ENCODE data around the gene PRKG1.

PRKG1 gene

DNA sequence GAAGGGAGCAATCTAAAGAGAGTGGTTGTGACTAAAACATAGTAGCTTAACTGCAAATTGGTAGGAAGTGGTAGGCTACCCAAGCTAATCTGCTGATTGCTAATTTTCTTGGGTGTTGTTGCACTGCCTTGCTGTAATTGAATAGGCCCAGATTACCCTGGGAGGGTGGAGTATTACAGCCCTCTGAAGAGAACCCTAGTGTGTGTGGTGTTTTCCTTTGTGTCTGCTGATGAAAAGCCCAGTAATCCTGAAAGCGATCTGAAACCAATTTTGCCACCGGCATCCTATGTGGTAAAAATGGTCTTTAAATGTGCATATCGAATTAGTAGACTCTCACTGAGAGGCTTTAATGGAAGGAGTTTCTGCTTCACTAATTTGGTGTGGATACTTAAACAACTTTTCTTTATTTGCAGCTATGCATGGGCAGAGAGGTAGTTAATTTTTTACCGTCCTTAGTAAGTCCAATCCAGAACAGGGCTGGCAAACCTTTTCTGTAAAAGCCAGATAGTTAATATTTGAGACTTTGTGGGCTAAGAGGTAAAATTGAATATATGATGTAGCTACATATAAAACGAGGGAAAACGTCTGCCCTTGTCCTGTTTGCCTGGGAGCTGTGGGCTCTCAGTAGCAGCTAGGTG lies 532.7 kb downstream of the PRKG1 start:
- DNase-seq (ENCODE audit: low read depth): no peak

DNA sequence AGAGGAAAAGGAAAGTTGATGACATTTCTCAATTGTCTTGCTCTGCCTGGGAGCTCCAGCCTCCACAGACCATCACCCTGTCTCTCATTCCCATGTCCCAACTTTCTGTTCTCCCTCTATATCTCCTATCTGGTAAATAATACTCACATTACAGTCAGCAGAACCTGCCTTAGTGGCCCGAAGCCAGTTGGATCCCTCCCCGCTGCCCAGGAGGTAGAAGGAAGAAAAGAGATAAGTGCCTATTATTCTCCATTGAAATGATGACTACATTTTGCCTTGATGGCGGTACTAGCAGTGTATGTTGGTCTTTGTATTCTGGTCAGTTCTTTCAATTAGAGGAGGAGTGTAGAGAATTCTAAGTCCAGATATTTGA lies 533.2 kb downstream of the PRKG1 start:
- no peak for DNase-seq (ENCODE audit: low read depth)

DNA sequence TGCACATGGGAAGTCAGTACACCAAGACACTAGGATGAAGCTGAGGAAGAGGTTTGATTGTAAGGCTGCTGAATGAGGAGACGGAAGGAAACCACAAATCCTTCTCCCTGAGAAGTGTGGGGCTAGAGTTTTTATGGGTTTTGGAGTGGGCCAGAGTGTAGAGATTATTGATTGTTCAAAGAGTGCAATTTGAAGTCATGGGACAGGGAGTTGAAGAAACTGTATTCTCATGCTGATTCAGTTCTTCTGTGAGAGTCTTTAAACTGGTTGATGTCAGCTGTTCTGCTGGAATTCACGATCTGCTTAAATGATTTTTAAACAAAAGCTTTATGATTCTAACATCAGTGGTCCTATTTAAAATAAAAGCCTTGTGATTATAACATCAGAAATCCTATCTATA lies 533.9 kb downstream of the PRKG1 start:
- DNase-seq (ENCODE audit: low read depth): no peak

DNA sequence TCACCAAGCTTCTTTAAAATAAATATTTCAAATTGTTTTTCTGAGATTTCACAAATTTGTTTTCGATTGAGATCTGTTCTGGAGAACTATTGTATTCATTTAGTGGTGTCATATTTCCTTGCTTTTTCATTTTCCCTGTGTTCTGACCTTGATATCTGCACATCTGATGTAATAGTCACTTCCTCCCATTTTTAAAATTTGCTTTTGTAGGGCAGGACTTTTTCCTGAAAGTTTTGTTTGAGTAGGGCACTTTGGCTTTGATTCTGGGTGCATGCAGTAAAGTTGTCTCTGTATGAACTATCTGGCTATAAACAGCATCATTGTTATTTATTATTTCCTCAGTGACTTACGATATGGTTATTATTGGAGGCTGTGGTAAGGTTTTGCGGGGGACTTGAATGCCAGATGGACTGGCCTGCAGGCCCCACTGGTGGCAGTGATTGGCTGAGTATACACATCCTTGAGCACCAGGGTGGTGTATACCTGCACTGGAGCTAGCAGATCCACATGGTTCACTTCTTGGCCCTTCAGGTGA lies 541.5 kb downstream of the PRKG1 start:
- DNase-seq (ENCODE audit: low read depth): no peak

DNA sequence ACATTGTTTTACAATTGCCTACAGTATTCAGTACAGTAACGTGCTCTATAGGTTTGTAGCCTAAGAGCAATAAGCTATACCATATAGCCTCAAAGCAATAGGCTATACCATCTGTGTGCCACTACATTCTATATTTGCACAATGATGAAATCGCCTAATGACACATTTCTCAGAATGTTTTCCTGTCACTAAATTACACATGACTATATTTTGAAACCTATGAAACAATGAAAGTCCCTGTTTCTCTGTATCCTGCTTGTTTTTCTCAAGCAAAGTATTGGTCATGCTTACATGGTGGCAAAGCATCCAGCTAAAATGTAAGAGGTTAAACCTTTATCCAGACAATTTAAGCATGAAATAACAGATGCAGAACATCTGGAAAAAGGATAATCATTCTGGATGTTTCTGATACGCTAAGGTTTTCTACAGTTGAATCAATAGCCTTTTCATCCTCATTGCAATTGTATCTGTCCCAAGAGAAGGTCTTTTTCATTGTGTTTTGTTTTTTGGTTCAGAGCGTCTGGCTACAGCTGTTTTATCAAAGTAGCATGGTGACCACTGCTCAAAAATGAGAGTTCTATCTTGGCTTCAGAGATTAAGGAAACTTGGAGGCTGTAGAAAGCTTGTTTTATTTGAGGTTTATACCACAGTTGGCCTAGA lies 543.4 kb downstream of the PRKG1 start:
- no peak for DNase-seq (ENCODE audit: low read depth)

DNA sequence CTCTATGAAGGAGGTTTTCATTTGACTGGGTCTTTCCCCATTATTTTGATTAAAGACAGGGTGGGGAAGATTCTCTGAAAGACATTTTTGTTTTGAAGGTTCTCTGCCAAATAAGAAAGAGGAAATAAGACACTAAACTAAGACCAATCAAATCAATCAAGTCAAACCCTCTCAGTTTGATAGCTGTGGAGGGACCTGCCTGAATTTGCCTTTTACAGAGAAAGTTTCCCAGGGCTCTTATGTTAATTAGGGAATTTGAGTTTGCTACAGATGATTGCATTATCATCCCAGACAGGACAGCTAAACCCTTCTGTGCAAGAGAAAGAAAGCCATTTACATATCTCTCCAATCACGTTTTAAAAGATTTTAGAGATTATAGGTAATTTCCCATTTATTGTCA lies 545.1 kb downstream of the PRKG1 start:
- no peak for DNase-seq (ENCODE audit: low read depth)

DNA sequence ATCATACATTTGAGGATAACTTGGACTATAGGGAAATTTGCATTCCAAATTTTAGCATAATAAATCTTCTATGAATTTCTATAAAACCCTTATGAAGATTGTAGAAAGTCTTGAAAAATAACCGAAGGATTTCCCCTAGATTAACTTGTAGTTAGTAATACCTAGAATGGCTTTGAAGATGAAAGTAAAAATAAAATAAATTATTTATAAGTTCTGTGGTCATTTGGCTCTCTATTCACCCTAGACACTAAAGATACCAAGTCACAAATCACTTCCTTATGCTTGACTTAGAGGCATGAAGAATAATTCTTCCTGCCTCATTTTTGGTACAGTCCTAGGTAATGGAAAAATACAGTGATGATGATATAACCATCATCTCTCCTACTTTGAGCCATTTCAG lies 545.8 kb downstream of the PRKG1 start:
- no peak for DNase-seq (ENCODE audit: low read depth)

DNA sequence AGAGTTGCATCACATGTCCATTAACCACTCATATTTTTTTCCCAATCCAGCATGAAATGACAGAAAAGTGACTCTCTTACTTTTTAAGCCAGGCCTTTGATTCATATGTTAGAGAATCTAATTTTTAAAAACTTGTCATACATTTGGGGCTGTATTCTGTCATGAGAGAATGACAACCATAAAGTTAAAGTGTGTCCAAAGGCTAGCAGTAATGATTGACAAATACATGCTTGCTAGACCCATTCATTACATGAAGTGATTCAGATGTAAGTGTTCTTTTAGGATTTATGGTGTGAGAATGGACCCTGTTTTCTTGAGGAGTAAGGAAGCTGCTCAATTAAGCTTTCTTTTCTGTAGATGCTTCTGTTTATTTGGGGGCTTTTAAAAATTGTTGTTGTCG lies 549.7 kb downstream of the PRKG1 start:
- DNase-seq (ENCODE audit: low read depth): no peak

DNA sequence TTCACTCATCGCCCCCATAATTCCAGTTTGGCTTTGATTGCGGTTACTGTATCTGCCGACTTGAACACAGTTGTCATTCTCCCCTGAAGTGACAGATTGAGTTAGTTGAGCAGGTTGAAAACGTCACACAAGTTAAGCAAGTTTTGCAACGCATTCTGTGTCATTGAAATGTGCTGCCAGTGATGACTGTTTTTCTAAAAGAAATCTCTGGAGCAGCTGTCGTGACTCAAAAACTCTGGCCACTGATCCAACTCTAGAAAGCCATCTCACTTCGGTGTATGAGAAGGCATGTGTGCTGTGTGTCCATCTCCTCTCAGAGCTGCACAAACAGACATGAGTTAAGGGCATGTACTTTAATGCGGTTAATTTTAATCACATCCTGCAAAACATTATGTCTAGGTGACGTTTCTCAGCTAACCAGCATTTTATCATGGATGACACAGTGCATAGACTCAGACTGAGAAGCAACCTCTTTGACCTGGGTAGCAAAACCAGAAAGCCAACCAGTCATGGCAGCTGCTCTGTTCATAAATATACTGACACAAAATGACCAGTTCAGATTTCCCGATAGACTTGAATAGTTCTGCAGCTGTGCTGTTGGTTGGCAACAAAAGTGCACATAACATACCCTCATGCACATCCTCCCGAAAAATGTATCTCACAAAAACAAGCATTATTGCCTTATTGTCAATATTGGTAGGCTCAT lies 555.8 kb downstream of the PRKG1 start:
- no peak for DNase-seq (ENCODE audit: low read depth)

DNA sequence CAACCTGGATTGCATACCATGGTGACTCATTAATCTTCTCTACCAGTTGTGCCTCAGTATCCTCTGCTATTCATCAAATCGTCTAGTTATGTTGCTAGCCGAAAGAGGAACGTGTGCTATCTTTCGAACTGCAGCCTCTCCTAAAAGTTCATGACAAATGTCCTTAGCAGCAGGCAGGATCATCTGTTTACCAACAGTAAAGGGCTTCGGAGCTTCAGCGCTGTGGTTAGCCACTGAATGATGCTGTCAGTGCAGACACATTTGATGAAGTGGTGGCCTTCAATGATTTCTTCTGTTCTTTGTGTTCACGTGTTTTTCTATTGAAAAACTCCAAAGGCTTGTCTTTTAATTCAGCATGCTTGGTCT lies 556.3 kb downstream of the PRKG1 start:
- DNase-seq (ENCODE audit: low read depth): no peak

DNA sequence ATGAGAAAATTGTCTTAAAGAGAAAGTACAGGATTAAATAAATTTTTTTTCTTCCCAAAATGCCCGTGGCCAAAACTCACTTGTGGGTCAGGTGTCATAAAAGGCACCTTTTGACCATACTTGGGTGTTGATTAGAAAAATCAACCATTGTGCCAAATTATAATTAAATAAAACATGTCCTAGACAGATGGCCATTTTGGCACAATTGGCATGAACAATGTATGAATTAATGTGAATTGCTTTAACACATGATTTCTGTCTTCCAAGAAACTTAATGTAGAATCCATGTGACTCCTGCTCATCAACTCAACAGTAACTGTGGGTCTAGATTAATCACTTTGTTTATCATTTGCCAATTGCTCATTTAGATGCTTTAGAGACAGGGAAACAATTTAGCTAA lies 561.1 kb downstream of the PRKG1 start:
- DNase-seq (ENCODE audit: low read depth): no peak

DNA sequence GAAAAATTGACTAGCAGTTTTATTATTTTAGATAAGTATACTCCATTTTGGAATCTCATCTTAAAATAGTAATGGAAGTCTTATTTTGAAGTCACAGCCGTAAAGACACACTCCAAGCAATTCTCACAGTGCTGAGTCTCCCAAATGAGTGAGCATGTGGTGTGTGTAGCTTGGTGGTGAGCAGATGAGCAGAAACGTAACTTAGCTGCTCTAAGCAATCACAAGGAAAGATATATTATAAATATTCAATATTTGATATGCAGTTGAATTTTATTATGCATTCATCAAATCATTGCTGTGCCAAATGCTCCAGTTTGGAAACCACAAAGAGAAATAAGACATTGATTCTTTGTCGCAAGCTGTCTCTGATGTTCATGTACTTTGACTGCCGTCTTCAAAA lies 563.9 kb downstream of the PRKG1 start:
- DNase-seq (ENCODE audit: low read depth): no peak

DNA sequence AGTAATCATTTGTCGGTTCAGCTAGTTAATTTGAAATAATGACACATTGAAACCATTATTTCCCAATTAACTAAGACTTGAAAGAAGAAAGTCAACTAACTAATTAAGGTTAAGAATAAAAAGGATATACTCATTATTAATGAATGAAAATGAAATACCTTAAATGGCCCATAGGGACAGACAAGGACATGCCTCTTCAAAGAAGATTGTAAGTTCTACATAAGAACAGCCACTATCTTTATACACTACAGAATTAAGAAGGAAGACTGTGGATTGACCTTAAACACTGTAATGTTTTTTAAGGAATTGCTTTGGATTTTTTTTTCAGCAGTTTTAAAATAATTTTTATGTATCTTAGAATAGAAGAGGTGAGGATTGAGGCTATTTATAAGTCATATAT lies 564.5 kb downstream of the PRKG1 start:
- no peak for DNase-seq (ENCODE audit: low read depth)

DNA sequence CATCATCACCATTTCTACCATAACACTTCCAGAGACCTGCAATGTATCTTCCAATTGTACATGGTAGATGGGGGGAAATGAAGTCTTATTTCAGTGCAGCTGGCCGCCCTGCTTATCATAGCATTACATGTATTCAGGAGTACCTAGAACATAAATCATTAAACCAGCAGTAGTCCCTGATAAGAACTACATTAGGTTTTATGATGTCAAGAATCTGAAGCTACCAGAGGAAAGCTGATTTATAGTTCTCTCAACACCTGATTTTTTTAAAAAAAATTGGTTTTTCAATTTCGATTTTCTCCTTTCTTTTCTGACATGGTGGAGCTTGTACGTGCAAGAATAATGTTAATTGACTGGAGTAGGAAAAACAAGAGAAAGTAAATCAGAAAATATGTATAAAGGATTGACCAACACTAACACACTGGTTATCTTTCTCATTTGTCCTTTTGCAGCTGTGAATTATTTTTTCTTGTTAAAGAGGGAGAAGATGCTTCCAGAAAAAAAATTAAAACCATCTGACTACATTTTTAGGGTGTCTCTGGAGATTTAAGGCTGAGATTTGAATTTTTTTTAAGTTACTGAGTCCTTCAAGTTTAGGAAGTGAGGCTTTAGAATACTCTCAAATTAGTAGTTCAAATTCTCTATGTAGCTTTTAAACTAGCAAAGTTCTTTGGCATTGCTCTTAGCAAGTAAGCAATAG lies 566.0 kb downstream of the PRKG1 start:
- DNase-seq (ENCODE audit: low read depth): no peak

DNA sequence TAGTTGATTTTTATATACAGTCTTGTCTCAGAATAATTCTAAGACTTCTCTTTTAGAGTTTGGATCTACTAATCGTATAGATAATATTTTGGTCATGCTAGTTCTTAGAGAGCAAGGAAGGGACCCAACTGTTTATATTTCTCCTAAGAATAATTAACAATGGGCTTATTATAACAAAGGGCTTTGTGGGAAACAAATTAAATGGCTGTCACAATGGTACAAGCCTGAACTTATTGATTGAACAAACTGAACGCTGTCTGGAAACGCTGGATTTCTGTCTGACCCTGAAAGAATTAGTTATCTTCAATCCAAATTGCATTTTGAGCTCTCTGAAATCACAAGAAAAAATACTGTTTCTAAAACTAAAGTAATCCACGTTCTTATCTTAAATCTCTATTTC lies 568.3 kb downstream of the PRKG1 start:
- DNase-seq (ENCODE audit: low read depth): no peak

DNA sequence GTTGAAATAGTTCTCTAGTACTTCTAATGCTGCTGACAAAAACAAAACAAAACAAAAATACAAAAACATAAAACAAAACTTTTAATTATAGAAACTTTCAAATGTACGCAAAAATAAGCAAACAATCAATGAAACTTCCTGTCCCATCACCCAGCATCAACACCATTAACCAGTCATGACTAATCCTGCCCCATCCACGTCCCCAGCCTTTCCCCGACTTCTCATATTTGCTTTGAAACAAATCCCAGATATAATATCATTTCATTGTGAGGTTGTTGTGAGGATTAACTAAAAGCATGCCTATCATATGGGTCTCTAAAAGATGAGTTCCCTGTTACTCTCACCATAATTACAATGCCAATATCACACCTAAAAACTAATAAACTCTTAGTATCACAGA lies 569.4 kb downstream of the PRKG1 start:
- DNase-seq (ENCODE audit: low read depth): no peak

DNA sequence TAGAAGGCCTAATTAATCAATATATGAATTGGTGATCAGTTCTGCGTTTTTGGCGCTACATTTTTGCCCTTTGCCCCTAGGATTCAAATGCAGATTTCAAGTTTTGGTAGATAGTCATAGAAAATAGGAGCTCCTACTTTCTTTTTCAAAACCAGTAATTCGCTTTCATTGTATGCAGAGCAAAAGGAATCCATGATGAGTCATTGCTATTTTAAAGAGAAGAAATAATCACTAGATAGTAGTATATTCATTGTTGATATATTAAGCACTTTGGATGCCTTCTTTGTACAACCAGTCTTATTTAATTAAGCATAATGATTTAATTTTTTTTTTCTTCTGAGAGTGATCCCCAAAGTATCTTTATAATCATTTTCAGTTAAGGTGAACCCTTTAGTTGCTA lies 574.8 kb downstream of the PRKG1 start:
- no peak for DNase-seq (ENCODE audit: low read depth)

DNA sequence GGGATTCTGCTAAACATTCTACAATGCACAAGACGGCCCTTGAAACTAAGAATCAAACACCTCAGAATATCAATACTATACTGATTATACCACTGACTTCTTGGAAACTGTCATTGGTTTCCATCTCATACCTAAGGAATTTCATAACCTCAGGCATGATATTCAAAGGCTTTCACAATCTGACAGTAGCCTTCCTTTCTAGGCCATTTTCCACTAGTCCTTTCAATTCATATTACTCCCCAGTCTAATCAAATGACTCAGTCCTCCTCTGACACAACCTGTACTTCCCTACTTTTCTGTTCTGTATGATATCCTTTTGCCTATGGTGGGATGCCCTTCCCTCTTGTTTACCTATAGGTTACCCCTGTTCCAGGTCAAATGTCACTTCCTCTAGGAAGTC lies 576.8 kb downstream of the PRKG1 start:
- no peak for DNase-seq (ENCODE audit: low read depth)

DNA sequence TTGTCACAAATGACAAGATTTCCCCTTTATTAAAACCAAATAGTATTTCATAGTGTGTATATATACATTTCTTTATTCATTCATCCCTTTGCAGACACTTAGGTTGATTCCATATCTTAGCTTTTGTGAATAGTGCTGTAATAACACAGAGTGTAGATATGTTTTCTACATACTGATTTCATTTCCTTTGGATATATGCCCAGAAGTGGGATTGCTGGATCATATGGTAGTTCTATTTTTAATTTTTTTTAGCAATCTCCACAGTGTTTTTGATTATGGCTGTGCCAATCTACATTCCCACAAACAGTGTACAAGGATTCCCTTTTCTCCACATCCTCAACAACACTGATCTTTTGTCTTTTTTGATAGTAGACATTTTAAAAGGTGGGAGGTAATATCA lies 578.7 kb downstream of the PRKG1 start:
- DNase-seq (ENCODE audit: low read depth): no peak

DNA sequence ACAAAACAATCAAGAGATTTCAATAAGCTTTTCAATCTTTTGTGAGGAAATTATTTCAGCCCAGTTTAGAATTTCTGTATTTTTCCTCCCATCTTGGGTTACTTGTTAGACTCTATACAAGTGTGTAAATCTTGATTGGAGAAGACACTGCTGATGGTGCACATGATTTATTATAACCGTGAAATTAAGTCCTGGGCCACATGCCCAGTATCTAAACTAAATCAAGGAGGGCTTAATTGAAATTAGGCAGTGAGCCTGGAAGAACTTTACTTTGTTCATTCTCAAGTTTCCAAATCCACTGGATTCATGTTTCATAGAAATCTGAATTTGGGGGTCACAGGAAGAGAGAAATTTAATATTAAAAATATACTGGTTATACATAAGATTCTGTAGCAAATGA lies 580.6 kb downstream of the PRKG1 start:
- DNase-seq (ENCODE audit: low read depth): no peak

DNA sequence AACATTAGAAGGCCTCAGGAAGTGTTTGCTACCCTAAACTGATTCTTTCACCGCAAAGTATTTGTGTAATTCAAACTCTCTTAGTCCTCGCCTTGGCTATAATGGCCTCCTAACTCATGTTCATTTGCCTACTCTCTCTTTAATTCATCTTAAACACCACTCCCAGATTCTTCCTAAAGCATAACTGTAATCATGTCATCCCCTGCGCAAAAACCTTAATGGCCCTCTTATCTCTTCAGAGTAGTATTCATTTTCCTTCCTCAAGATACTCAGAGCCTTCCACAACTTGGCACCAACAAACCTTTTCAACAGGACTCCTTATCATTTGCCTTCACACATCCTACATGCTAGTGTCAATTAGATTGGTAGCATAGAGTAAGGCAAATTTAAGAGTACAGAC lies 582.2 kb downstream of the PRKG1 start:
- no peak for DNase-seq (ENCODE audit: low read depth)

DNA sequence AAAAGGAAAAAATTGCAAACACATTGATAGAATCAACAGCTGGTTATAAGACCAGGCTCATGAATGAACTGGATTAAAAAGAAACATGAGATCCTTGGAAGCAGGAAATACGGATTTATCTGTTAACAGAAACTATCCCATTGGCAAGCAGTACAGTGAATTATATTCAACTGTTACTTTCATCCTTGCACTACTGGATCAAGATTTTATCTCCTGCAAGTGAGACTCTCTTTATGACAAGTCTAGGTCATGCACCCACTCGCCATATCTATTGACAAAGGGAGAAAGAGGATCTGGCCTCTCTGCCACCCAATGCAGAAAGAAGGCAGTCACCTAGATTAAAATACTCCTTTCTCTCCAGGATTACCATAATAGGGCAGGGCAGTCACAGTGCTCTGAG lies 583.7 kb downstream of the PRKG1 start:
- no peak for DNase-seq (ENCODE audit: low read depth)

DNA sequence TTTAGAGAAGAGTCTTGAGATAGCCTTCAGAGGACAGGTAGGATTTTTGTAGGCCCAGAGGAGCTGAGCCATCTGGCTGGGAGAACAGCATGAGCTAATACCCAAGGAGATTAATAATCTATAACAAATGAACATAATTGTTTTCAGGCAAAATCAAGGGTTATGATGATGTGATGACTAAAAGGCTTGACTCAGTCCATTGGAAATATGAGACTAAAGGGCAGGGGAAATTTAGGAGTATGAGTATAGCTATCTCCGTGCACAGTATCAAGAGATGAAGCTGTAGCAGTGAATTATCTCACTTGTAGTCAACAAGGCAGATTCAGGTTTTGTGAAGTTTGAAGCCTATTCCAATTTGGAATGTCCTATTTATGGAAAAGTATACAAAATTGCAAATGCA lies 585.1 kb downstream of the PRKG1 start:
- no peak for DNase-seq (ENCODE audit: low read depth)
